ENCODE measurements around the gene RIMBP2.

- TF ChIP-seq CTCF (IDR thresholded peaks at IDR 0.05) (no peak), POLR2A (IDR thresholded peaks at IDR 0.05) (no peak)
Observed at GRCh38 chr12:130446846-130447654, 269.0 kb downstream of the RIMBP2 start.

Measured in uterus (tissue), 2 donors.